Metanephros (tissue), 2 donors: Measurements from ENCODE around the gene SLC35G4. TPM values are rescaled to one million over a fixed set of nuclear protein-coding genes. Genes with fewer than 3 reads are reported as not detected.

ENCODE experiments used
- small RNA-seq: library from RNA; depleted of rRNA; stranded (forward); fragments of <200 nt; gene quantifications from one replicate; pipeline ENCODE3, GENCODE V24; 2014; ENCODE audit warnings: low replicate concordance
- total RNA-seq: library from RNA; depleted of rRNA; stranded (reverse); fragments of >200 nt; gene quantifications from one replicate; pipeline ENCODE4 v1.2.3, GENCODE V29; 2014

SLC35G4 gene
- not detected for total RNA-seq

GRCh38 chr18:11609488-11609887 is at the start of gene SLC35G4:
Gene SLC35G4 (plus strand): TSS chr18:11609596. CDS start chr18:11609596, 0 bp downstream.

Small RNA genes lying within 50 kb of the gene (small RNA-seq; reads per million reads assigned to genes)
- not detected for gene AP001120.4

Other genes with a start within 250 kb of the SLC35G4 start
- 1.8 TPM for gene GNAL, start 79.7 kb downstream of the SLC35G4 start, total RNA-seq
- gene CHMP1B, start 241.8 kb downstream of the SLC35G4 start, total RNA-seq: 52.4 TPM